Raji (cell line): Measurements from ENCODE around the gene ERO1B.

Source experiments
- POLR2A ChIP-seq: IDR thresholded peaks from 2 replicates; pipeline ENCODE4 v1.6.1; 2011; ENCODE audit warnings: low read depth, low read length, control low read depth; ENCODE audit not compliant: insufficient read depth

ERO1B gene, protein sequence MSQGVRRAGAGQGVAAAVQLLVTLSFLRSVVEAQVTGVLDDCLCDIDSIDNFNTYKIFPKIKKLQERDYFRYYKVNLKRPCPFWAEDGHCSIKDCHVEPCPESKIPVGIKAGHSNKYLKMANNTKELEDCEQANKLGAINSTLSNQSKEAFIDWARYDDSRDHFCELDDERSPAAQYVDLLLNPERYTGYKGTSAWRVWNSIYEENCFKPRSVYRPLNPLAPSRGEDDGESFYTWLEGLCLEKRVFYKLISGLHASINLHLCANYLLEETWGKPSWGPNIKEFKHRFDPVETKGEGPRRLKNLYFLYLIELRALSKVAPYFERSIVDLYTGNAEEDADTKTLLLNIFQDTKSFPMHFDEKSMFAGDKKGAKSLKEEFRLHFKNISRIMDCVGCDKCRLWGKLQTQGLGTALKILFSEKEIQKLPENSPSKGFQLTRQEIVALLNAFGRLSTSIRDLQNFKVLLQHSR

GRCh38 chr1:236281654-236282424 is at the start of gene ERO1B:
Gene ERO1B, minus strand, starts transcription at chr1:236281958. Its CDS starts 175 bp downstream, at chr1:236281783.
- TF ChIP-seq POLR2A, result peak; percentile 83

DNA sequence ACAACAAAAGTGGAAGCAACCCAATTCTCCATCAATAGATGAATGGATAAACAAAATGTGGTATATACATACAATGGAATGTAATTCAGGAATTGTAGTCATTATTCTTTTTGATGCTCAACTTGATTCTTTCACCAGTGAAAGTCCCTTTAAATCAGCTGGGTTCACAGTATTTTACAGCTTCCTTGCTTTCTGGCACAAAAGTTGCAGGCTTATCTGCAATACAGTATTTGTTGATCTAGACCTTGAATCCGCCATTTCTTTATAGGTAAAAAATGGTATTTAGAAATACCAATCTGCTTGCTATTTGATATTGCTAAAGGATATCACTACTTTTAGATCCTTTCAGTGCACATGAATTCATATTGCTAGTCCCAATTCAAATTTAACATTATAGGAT is 44.7 kb upstream of the ERO1B start:
- no peak for TF ChIP-seq POLR2A

DNA sequence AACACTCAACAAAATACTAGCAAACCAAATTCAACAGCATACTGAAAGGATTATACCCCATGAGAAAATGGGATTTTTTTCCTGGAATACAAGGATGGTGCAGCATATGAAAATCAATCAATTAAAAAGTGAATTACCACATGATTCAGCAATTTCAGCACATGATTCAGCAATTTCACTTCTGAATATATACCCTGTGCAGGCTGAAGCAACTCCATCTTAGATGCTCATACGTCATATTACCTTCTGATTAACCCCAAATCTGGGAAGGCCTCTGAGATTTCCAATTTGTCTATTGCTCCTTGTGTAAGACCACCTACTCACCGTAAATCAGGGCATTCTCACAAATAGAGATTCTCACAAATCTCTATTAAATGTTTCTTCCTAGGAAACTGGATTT is 43.8 kb upstream of the ERO1B start:
- no peak for TF ChIP-seq POLR2A

DNA sequence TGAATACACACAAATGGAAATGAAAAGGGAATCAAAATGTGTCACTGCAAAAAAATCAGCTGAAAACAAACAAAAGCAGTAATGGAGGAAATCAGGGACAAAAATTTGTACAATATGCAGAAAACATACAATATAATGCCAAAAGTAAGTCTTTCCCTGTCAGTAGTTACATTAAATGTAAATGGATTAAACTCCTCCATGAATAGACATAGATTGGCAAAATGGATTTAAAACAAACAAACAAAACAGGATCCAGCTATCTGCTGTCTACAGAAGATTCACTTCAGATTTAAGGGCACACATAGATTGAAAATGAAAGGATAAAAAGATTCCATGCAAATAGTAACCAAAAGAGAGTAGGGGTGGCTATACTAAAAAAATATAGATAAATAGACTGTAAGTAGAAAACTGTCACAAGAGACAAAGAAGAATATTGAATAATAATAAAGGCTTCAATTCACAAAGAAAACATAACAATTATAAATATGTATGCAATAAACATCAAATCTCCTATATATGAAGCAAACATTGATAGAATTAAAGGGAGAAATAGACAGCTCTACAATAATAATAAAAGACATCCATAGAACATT is 42.2 kb upstream of the ERO1B start:
- no peak for TF ChIP-seq POLR2A

DNA sequence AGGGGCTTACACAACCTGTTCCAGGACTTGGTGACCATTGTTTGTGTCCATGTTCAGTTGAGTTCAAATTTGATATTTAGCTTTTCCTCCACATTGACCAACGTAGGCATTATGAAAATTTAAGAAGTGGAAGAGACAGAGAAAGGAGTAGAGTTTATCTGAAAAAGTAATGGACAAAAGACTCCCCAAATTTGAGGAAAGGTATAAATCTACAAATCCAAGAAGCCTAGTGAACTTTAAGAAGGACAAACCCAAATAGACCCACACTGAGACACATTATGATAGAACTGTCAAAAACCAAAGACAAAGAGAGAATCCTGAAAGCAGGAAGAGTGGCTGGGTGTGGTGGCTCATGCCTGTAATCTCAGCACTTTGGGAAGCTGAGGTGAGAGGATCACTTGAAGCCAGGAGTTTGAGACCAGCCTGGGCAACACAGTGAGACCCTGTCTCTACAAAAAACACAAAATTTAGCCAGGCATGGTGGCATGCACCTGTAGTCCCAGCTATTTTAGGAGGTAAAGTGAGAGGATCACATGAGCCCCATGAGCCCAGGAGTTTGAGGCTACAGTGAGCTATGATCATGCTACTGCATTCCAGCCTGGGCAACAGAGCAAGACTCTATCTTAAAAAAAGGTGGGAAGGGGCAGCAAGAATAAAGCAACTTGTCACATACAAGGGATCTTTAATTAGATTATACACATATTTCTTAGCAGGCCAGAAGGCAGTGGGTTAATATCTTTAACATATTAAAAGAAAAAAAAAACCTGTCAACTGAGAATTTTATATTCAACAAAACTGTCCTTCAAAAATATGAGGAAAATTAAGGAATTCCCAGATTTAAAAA is 41.0 kb upstream of the ERO1B start:
- TF ChIP-seq POLR2A, result no peak

DNA sequence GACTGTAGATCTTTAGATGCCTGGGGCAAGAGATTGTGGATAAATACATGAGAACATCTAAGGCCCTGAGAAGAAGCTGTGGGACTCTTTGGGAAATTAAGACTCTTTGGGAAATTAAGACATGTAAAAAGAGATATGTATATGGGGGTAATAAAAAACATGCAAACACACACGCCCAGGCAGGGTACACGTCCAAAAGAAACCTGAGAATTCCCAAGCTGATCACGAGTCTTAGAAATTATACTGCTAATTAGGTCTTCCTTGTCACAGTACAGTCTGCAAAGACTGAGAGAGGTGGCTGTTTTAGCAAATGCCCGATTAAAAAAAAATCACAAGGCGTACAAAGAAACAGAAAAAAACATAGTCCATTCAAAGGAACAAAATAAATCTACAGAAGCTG is 39.3 kb upstream of the ERO1B start:
- no peak for TF ChIP-seq POLR2A

GRCh38 chr1:236320671-236321070 is 38.9 kb upstream of the ERO1B start:
- no peak for TF ChIP-seq POLR2A

GRCh38 chr1:236320214-236320613 is 38.5 kb upstream of the ERO1B start:
- no peak for TF ChIP-seq POLR2A

DNA sequence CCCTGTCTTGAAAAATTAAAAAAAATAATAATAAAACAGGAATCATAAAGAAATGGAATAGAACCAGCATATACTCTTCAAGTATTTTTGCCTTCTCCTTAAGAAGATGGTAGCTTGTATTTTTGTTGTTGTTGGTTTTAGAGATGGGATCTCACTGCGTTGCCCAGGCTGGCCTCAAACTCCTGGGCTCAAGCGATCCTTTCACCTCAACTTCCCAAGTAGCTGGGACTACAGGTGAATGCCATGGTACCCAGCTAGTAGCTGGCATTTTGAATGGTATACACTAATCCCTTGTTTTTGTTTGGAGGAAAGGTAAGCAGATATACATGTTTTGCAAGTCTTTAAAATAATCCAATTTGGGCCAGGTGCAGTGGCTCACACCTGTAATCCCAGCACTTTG is 34.7 kb upstream of the ERO1B start:
- TF ChIP-seq POLR2A, result no peak

- no peak for TF ChIP-seq POLR2A
Measured at GRCh38 chr1:236315518-236315917, 33.8 kb upstream of the ERO1B start.

DNA sequence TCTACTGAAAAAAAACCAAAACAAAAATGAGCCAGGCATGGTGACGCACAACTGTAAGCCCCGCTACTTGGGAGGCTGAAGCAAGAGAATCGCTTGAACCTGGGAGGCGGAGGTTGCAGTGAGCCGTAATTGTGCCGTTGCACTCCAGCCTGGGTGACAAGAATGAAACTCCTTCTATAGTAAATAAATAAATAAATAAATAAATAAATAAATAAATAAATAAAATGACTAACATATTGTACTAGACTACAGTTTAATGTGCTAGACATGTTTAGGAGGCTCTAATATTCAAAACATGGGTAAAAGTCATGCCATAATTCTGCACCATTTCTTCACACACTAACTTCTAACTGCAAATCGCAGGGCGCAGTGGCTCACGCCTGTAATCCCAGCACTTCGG is 33.3 kb upstream of the ERO1B start:
- no peak for TF ChIP-seq POLR2A

DNA sequence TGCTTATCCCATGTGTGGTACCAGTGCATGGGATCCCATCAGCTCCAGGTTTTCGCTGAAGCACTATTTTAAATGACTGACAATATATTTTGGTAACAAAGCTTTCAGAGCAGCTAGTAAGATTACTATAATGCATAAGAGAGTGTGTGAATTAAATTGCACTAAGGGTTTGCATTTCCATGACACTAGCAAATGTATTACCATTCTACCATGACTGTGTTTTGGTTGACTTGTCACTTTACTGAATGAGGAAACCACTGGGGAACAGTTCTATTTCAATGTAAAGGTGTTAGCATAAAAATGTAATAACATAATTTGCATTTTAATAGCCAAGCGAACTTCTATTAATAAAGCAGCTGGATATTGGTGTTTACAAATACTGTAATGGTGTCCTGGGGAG is 31.7 kb upstream of the ERO1B start:
- no peak for TF ChIP-seq POLR2A

- TF ChIP-seq POLR2A, result no peak
Measured at GRCh38 chr1:236311040-236311439, 29.3 kb upstream of the ERO1B start.

GRCh38 chr1:236308827-236309226 is 27.1 kb upstream of the ERO1B start:
- no peak for TF ChIP-seq POLR2A

DNA sequence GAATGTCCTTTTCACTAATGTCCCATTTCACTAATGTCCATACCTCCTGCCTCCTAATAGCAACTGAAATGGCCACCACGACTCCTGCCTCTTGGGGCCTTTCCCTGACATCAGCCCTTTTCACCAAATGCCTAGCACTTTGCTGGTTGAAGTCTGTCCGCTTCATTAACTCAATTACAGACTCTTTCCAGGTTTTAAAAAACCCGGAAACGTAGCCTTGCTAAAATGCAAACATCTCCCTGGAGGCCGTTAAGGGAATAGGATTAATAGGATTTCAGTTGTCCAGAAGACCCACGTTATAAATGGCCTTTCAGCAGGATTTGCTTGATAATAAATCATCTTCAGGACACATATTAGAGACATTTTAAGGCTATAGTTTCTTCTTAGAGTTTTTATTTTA is 25.7 kb upstream of the ERO1B start:
- TF ChIP-seq POLR2A, result no peak
